Left renal cortex interstitium (tissue), 4 donors: Measurements from ENCODE around the gene FOLR3. TPM values are rescaled to one million over a fixed set of nuclear protein-coding genes. Genes with fewer than 3 reads are reported as not detected.
A peak's percentile ranks its signal among the peaks of the same experiment; 100 is the strongest.
"Not testable (repeated sequence)": the region's sequence is repeated elsewhere in the genome, so short reads cannot be mapped to it uniquely, and the experiment has no call there.

ENCODE experiments used
- DNase-seq, 4 donors: peaks; one replicate each; pipeline ENCODE4 v3.0.0-alpha.2; 2013; ENCODE audit warnings: low read depth in 4 of 4, low spot score in 2 of 4, missing footprints in 1 of 4
- polyA plus RNA-seq, 4 donors: library from polyadenylated mRNA; unstranded; fragments of 120-200 nt; gene quantifications; one replicate each; pipeline ENCODE4 v1.2.1, GENCODE V29; 2013; ENCODE audit not compliant: insufficient read length in 4 of 4

Gene FOLR3
- polyA plus RNA-seq: 1 to 10 TPM; 1.7 to 3.4 (median 2.6) TPM

DNA sequence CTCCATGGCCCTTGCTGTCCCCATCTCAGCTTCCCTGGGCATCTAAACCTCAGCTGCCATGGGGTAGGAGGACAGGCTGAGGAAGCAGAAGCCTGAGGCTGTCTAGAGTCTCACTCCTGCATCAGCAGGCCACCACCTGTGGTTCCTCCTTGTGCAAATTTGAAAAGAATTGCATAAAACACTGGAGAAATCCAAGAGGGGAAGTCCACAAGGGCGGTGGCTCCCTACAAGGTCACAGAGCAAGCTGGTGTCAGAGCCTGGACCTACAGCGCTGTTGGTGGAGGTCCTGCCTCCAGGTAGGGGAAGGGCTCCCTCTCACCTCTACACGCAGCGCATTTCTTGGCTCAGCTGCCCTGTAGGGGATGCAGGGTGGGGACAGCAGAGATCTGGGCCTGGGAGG is at the start of gene FOLR3:
Gene FOLR3 (plus strand): TSS at position 253 of the 400 bp plus-strand sequence. CDS start 228 bp downstream, outside the sequence.
- not testable (repeated sequence) for DNase-seq

DNA sequence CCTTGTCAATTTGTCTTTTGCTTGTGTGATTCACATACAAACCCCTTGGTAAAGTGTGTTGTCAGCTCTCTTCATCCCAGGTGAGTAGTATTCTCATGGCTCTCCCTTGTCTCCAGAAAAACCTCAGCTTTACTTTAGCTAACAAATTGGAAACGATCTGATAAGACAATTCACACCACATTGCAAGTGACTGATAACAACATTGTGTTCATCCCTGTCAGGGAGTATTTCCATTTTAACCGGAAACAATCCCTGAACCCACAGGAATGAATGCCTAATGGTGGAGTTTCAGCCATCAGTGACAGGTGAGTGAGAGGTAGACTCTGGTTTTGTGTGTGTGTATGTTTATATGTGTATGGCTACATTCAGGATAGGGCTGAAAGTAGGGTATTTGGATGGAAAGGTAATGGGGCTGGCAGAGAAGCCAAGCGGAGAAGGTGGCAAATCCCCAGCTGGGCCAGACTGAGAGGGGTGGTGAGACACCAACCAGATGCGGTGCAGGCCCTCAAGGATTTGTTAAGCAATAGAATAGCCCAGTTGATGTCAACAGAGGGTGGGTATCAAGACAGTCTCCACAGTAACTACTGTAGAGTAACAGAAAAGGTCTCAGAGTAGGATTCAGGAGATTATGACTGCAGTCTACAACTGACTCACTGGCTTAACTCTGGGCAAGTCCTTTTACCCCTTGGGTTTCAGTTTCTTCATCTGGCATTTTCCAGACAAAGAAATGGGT is 47.3 kb upstream of the FOLR3 start:
- no peak for DNase-seq

DNA sequence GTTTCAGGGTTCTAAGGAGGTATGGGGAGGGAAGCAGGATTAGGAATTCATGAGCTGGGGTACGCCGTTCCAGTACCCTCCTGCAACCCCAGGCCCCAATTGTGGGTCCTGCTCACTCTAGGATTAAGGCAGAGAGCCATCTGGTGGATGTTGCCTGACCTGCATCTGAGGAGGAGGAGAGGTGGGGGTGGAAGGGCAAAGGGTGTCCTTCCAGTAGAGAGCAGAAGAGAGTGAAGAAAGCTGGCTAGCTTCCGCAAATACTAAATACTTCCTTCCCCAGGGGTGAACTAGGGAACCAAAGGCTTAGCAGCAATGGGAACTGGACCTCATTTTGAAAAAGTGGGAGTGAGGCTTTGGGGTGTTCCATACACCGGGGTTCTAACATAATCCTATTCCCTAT is 44.2 kb upstream of the FOLR3 start:
- no peak for DNase-seq

DNA sequence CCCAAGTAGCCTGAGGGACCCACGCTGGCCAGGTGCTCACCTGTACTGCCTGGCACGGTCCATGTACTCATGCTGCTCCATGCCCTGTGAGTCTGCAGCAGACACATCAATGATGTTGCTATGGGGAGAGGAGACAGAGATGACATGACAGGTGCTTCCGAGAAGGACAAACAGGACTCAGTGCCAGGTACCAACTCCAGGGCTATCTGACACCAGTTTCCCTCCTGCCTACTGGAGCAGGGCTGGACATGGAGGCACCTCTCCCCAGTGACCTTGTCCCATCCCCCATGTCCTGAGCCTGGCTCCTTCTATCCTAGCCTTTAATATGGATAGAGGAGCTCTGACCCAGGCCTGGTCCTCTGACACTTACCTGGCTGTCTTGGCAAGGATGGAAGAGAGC is 36.8 kb upstream of the FOLR3 start:
- DNase-seq: no peak

DNA sequence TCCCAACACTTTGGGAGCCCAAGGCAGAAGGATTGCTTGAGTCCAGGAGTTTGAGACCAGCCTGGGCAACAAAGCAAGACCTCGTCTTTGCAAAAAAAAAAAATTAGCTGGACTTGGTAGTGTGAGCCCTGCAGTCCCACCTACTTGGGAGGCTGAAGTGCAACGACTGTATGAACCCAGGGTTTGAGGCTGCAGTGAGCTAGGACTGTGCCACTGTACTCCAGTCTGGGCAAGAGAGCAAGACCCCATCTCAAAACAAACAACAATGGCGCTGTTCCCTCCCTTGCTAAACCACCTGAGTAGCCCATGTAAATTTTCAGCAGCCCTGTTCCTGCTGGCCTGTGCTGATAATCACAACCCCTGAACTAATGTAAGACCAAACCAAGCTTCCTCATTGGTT is 35.5 kb upstream of the FOLR3 start:
- DNase-seq: no peak

DNA sequence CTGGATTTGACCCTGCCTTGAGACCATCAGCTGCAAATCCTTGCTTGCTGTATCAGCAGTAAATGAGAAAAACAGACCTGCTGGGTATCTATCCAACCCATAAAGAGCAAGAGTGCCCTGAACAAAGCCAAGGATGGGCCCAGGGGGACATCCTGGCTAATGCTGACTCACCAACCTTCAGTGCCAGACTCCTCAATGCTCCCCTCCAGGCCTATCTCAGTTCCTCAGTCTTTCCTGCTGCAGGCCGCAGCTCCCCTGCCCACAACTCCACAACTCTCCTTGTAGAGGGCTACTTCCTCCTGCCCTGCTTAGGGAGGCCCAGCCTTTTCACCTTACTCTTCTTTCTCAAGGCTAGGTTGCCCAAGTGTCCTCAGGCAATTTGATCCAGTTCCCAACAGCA is 35.1 kb upstream of the FOLR3 start:
- no peak for DNase-seq

DNA sequence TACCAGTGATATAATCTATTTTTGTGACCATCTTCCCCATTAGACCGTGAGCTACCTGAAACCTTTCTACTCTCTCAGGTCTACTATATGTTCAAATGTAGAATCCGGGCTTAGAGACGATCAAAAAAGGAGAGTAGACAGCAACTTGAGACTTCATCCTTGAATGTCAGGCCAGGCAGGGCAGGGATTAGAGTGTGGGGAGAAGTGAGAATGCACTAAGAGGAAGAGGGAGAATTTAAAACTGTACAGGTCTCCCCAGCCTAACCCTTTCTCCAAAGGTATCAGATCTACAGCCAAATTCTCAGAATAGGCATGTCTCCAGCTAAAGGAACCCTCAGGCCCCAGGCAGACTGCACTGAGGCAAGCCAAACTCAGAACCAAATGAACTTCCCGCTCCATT is 33.4 kb upstream of the FOLR3 start:
- no peak for DNase-seq

DNA sequence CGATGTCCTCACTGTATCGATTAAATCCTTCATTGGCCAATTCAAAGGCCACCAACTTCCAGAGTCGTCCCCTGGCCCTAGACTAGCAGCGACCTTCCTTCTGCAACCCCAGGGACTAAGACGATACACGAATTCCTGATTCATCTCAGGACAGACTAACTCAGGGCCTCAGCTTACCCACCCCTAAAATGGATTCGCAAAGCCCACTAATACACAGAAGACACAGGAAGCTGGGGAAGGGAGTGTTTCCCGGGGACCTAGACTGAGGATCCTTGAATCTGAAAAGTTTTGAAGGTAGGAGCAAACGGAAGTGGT is 32.9 kb upstream of the FOLR3 start:
- DNase-seq: no peak

DNA sequence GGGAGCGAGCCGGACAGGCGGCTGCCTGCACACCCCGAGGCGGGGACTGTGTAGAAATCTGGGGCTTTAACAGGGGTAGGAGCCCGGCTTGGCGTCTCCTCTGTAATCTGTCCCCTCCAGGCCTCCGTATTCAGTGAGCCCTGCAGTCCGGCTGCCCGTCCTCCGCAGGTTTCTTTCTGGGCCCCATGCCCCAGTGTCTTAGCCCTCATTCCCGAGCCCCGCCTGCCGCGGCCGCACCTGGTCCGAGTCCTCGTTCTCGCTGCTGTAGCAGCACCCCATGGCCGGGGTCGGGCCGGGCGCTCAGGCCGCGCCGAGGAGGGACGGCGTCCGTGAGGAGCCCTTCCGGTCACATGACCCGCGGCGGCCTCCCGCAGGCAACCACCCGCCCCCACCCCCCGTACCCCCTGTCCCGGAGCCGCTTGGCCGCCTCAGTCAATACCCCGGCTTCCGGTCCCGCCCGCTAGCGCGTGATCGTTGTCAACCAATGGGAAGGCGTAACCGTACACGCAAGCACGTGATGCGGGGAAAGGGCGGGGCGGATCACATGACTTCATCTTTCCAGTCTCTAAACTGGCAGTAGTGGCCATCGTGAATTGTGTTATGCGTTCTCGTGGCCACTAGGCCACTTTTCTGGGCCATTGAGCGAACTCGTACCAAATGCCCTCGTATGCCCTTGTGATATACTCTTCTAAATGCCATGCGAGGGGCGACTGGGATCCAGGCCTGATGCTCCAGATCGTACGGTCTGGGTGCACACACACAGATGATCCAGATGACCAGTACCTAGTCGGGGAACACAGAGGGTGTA is 32.4 kb upstream of the FOLR3 start, which contains the start of gene LAMTOR1:
Gene LAMTOR1 (minus strand): TSS at position 352 of the 808 bp plus-strand sequence. CDS start 73 bp downstream, at position 279.
- DNase-seq: peak; percentile 93 to 98 (median 95)

DNA sequence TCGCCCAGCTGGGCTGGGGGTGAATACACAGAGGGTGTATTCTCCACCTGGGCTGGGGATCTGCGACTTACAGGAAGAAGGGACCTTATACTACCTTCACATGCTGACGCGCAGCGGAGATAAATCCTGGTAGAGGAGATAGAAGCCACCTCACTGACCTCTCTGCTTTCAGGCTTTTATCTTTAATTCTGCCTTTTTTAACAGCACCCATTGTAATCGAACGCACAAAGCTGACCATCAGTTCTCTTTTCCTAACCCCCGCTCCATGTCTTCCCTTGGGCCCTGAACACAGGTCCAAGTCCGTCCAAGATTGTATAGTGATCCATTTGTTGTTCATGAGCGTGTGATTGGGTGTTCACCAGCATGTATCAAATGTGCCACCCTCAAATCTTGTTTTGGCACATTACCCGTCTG is 31.8 kb upstream of the FOLR3 start:
- no peak for DNase-seq

DNA sequence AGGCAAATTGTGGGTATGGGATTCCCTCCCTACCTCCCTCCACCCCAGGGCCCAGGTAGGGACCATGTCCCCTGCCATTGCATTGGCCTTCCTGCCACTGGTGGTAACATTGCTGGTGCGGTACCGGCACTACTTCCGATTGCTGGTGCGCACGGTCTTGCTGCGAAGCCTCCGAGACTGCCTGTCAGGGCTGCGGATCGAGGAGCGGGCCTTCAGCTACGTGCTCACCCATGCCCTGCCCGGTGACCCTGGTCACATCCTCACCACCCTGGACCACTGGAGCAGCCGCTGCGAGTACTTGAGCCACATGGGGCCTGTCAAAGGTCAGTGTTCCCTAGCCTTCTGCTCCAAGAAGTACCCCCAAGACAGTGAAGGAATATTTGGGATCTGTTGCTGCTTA is 29.6 kb upstream of the FOLR3 start, which contains the start of gene TOMT:
Gene TOMT (plus strand): TSS at position 37 of the 400 bp plus-strand sequence. CDS start 28 bp downstream, at position 65.
- no peak for DNase-seq

DNA sequence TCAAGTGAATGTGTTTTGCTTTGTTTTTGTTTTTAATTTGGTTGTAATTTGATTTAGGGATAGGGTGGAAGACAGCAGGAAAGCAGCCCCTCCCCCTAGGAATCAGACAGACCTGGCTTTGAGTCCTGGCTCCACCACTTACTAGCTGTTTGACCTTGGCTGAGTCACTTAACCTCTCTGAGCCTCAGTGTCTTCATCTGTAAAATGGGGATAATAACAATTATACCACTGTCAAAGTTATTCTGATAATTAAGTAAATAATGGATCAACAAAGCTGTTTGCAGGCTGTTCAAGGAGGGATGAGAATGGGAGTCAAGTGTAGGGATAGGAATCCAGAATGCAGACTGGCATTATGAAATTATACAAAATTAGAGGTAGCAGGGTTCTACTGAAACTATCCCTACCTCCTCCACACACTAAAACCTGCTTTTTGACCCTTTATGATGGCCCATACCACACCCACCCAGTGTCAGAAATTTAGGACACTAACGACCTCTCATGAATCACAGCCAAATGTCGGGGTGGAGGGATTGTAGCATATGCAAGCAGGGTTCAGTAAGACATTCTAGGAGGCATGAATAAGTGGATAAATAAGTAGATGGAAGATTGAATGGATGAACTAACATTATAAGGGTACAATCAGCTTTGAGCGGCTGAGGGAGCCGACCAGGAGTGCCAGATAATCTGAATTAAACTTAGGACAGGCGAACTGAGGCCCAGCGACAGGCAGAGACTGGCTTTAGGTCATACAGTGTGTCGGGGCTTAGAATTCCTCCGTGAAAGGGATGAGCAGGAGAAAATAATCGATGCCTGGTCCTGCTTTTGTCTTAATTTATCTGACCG is 24.0 kb upstream of the FOLR3 start:
- peak in 1 of 4 donors; percentile 16 for DNase-seq

DNA sequence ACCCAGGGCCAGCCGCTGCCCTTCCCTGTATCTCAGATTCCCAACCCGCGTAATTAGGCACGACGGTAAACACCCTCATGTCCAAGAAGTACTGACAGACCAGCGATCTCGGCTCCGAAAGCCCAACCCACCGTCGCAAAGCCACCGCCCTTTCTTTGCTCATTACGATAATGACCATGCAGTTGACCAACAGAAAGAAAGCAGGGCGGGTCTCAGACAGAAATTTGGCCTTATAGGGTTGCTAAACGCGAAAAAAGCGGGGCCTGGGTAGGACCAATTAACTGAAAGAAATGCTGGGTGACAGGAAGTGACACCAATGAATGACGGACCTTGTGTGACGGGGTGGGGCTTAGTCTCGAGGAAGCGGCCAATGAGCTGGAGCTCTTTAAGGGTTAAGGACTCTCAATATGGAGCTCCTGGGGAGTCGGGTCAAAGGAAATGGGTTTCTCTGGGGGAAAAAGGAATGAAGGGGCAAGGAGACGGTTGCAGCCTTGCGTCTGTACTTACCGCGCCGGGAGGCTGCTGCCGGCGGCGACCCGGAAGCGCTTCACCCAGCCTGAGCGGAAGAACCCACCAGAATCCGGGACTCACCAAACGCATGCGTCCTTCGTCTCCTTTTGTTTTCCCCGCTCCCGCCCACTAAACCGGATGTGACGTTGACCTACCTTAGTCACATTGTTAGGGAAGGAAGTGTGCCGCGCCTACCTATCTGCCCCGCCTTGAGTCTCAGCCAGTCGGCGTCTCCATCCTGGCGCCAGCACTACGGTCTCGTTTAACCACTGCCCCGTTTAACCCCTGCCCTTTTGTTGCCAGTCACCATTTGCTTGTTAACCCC is 23.2 kb upstream of the FOLR3 start, which contains the start of gene ANAPC15:
Gene ANAPC15 (minus strand): TSS at position 553 of the 835 bp plus-strand sequence. CDS start 1,419 bp downstream, outside the sequence.
- DNase-seq: peak; percentile 99 to 100 (median 100)

DNA sequence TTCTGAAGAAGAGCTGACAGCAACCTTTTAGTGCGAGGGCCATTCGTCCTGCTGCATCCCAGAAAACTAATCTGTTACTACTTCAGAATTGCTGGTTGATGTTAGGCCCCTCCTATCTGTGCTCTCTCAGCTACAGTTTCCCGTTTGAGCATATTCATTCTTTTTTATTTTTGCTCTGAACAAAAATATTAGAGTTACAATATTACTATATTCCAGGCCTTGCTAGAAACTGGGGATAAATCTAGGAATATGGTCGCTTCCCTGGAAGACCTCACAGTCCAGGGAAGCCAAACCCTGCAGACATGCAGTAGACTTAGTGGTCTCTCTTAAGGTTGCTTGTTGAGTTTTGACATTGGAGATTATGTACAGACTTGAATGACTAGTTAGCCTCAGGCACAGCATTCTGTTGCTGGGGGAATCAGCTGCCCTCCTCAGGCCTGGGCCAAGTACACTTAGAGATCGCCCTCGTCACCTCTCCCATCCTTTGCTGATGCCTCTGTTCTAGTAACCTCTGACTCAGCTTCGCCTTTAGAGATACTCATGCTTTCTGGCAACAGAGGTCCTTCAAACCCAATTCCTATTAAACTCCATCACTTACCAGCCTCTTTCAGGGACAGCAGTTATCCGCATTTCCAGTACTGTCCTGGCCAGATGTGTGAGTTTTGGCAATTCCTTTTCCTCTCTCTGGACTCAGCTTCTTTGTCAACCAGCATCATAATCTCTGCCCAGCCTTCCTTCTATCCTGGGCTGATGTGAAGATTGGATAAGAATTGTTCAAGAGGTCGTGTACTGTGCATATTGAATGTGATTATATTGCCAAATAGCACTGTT is 22.3 kb upstream of the FOLR3 start:
- DNase-seq: no peak

DNA sequence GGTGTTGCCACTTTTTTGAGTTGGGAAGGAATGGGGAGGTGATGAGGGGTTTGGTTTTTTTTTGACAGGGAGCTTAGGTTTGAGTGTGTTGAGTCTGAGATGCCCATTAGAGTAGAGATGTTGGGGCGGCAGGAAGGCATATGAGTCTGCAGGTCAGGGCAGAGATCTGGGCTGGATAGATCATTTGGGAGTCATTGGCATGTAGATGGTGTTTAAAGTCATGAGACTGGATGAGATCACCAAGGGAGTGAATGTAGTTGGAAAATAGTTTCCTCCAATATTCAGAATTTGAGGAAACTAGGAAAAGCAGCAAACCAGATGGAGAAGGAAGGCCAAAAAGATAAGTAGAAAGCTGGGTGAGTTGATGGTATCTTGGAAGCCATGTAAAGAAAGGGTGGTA is 21.0 kb upstream of the FOLR3 start:
- DNase-seq: no peak

DNA sequence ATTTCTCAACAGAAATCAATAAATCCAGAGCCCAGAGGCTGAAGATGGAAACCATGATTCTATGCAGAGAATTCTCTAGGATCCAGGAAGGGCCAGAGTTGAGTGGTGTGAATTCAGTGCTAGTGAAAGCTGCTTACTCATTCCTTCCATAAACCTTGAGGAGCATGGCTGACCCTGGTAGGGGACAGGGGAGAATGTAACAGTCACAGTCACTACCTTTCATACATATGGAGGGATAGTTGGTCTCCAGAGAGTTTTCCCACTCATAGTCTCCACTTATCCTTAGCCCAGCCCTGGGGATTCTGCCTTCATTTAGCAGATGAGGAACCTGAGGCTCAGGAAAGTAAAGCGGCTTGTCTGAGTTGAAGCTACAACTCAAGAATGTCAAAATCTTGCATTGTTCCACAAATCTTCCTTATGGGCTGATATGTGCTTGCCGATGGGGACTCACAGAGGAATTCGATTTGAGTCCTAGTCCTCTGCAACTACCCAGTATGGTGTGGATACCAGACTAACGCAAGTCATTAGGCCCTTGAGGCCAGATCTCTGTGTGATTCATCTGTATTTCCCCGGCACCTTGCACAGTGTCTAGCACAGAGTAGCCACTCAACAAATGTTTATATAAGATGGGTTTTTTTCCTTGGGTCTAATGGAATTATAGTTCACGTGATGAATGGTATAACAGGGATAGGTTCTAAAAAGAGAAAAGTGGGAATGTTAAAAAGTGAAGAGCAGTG is 19.3 kb upstream of the FOLR3 start:
- DNase-seq: no peak

DNA sequence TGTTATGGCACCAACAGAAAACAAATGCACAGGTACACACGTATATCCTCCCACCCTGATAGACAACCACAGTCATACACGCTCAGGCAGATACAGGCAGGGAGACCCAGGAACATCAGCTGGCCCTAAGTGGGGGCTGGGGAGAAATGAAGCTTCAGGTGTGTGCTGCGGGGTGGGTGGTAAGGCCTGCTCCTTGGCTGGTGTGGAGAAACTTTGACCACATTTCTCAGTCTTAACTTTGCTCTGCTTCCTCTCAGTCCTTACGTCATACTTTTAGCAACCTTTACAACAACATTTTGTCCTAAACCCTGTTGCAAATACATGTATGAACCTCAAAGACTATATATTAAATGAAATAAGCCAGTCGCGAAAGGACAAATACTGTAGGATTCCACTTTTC is 16.3 kb upstream of the FOLR3 start:
- DNase-seq: no peak

DNA sequence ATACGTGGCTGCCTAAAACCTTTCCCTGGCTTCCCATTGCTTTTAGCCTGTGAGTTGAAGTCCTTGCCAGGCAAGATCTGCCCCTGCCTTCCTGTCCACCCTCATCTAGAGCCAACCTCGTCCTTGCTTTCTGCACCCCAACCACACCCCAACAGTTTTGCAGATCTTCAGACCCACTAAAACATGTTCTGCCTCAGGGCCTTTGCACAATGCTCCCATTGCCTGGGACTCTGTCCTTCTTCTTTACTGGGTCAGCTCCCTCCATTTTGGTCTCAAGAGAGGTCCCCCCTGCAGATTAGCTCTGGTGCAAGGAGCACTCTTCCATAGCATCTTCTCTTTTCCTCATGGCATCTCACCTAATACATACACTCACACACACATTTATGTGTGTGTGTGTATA is 14.6 kb upstream of the FOLR3 start:
- DNase-seq: no peak
